ENCODE measurements around the gene EXOC3L4.
"Not testable (repeated sequence)": the region's sequence is repeated elsewhere in the genome, so short reads cannot be mapped to it uniquely, and the experiment has no call there.

The EXOC3L4 gene

DNA sequence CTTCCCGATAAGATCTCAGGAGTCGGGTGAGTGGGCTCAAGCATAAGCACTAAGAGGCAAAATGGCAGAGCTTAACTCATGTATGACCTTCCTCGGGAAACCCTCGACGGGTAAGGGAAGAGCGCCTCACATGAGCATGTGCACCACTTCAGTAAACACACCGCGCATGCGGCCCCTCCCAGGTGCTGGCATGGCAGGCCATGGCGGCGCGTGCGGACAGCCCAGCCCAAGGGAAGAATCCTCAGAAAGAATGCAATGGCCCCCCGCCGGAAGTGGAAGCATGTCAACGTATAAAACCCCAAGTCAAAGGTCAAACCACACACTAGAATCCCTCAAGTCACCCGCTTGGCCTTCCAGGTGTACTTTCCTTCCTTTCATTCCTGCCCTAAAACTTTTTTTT, 22.1 kb downstream of the EXOC3L4 start:
- H4K20me1 ChIP-seq (ENCODE audit: insufficient read depth, low read length) = no peaks in the 10 kb centered on the region
- no peaks in the 10 kb centered on the region for H3K27me3 ChIP-seq (ENCODE audit: insufficient read depth, low read length)
- TF ChIP-seq EZH2 (IDR thresholded peaks at IDR 0.05; ENCODE audit: borderline replicate concordance, low read length) = no peak
- TF ChIP-seq CTCF (IDR thresholded peaks at IDR 0.05; ENCODE audit: low read length) = no peak
- H2AFZ ChIP-seq (ENCODE audit: low read length) = no peak overlapping the region
- H3K4me2 ChIP-seq (ENCODE audit: low read length) = no peak overlapping the region
- H3K27ac ChIP-seq (ENCODE audit: low read depth, low read length, poor library complexity, severe bottlenecking) = no peak overlapping the region
- H3K9ac ChIP-seq (ENCODE audit: low read length) = no peak overlapping the region
- no peaks in the 10 kb centered on the region for H3K79me2 ChIP-seq (ENCODE audit: insufficient read depth, low read length)
- H3K9me3 ChIP-seq (ENCODE audit: low read length) = no peaks in the 10 kb centered on the region
- no peaks in the 10 kb centered on the region for H3K36me3 ChIP-seq (ENCODE audit: insufficient read depth, low read length)
- no peaks in the 10 kb centered on the region for H3K9me2 ChIP-seq (ENCODE audit: low read depth, low read length)
- no peak overlapping the region for H3K4me3 ChIP-seq (ENCODE audit: low read depth, low read length, poor library complexity, severe bottlenecking)
- no peaks in the 10 kb centered on the region for H3F3A ChIP-seq (ENCODE audit: insufficient read depth, low read length)
- H3K4me1 ChIP-seq (ENCODE audit: insufficient read depth, low read length, severe bottlenecking) = peaks cover 35% of the 10 kb centered on the region

- not testable (repeated sequence) for H3K36me3 ChIP-seq (ENCODE audit: insufficient read depth, low read length); H3K9ac ChIP-seq (ENCODE audit: low read length); H3K4me3 ChIP-seq (ENCODE audit: low read depth, low read length, poor library complexity, severe bottlenecking); H3K9me3 ChIP-seq (ENCODE audit: low read length); H4K20me1 ChIP-seq (ENCODE audit: insufficient read depth, low read length); H3K4me2 ChIP-seq (ENCODE audit: low read length); H3K27ac ChIP-seq (ENCODE audit: low read depth, low read length, poor library complexity, severe bottlenecking); H3K9me2 ChIP-seq (ENCODE audit: low read depth, low read length); H3F3A ChIP-seq (ENCODE audit: insufficient read depth, low read length); H3K27me3 ChIP-seq (ENCODE audit: insufficient read depth, low read length); H3K79me2 ChIP-seq (ENCODE audit: insufficient read depth, low read length); H2AFZ ChIP-seq (ENCODE audit: low read length)
- H3K4me1 ChIP-seq (ENCODE audit: insufficient read depth, low read length, severe bottlenecking) = peaks cover 26% of the 10 kb centered on the region
Measured at GRCh38 chr14:103117499-103117898, 23.0 kb downstream of the EXOC3L4 start.

GRCh38 chr14:103118018-103118662, 23.6 kb downstream of the EXOC3L4 start:
- no peaks in the 10 kb centered on the region for H3F3A ChIP-seq (ENCODE audit: insufficient read depth, low read length)

More at GRCh38 chr14:103118018-103118662, 23.6 kb downstream of the EXOC3L4 start:
- H3K4me1 ChIP-seq (ENCODE audit: insufficient read depth, low read length, severe bottlenecking) = peaks cover 20% of the 10 kb centered on the region
- H3K27me3 ChIP-seq (ENCODE audit: insufficient read depth, low read length) = no peaks in the 10 kb centered on the region; the same call in 1 of the 2 replicates
- no peak overlapping the region for H2AFZ ChIP-seq (ENCODE audit: low read length)
- H3K27ac ChIP-seq (ENCODE audit: low read depth, low read length, poor library complexity, severe bottlenecking) = no peak overlapping the region
- H3K4me2 ChIP-seq (ENCODE audit: low read length) = no peak overlapping the region
- no peaks in the 10 kb centered on the region for H3K79me2 ChIP-seq (ENCODE audit: insufficient read depth, low read length)
- no peaks in the 10 kb centered on the region for H3K9me2 ChIP-seq (ENCODE audit: low read depth, low read length)
- no peak overlapping the region for H3K9ac ChIP-seq (ENCODE audit: low read length)
- H4K20me1 ChIP-seq (ENCODE audit: insufficient read depth, low read length) = no peaks in the 10 kb centered on the region
- no peaks in the 10 kb centered on the region for H3K36me3 ChIP-seq (ENCODE audit: insufficient read depth, low read length)
- no peak overlapping the region for H3K4me3 ChIP-seq (ENCODE audit: low read depth, low read length, poor library complexity, severe bottlenecking)
- TF ChIP-seq EZH2 (IDR thresholded peaks at IDR 0.05; ENCODE audit: borderline replicate concordance, low read length) = no peak
- TF ChIP-seq CTCF (IDR thresholded peaks at IDR 0.05; ENCODE audit: low read length) = no peak
- no peaks in the 10 kb centered on the region for H3K9me3 ChIP-seq (ENCODE audit: low read length)

Measured in OCI-LY1 (cell line).